HCT116 (cell line): ENCODE data around the gene COX6B2. TPM values are rescaled to one million over a fixed set of nuclear protein-coding genes. Genes with fewer than 3 reads are reported as not detected.

Experiments used
- ATAC-seq: fragments of 200-7000 bp; cut with Tn5 transposase; 2 replicates; pipeline ENCODE4 v1.9.1; 2020; ENCODE audit warnings: mild to moderate bottlenecking, moderate library complexity
- BruUV-seq: library from RNA; stranded (reverse); fragments of 400-500 nt; replicated peaks from 2 replicates; lab custom pipeline; 2021; lab: Mats Ljungman, UMichigan
- CTCF ChIA-PET: fragments of 300-600 bp; sonication (Branson Sonifier 250); formaldehyde crosslinking; loops from one replicate; lab custom pipeline; 2021; ENCODE audit warnings: antibody characterized with exemption; lab: Charles Lee
- POLR2A ChIA-PET: fragments of 300-600, 350-600 bp; sonication (Branson Sonifier 250); formaldehyde crosslinking; loops from one replicate; lab custom pipeline; 2021; ENCODE audit warnings: antibody characterized with exemption; lab: Charles Lee
- RAD21 ChIA-PET, 2 experiments: fragments of 300-600 bp; sonication (Branson Sonifier 250); formaldehyde crosslinking; loops; one replicate each; lab custom pipeline; 2023; ENCODE audit warnings: low total read pairs in 2 of 2; ENCODE audit not compliant: uncharacterized antibody in 2 of 2, unreplicated experiment in 2 of 2, low non-redundant PET in 1 of 2; lab: Charles Lee
- DNase-seq: peaks from one replicate; pipeline ENCODE4 v3.0.0-alpha.2; 2010; ENCODE audit warnings: low read depth, low spot score
- H2AFZ ChIP-seq: fragments of 200-600 bp; shearing (Covaris generic), sonication (generic); 2 replicates; pipeline ENCODE4 v1.6.1; 2017; ENCODE audit warnings: low read depth, mixed run types, mixed read lengths, antibody characterized with exemption, low read length; ENCODE audit not compliant: poor library complexity, severe bottlenecking
- H3K27ac ChIP-seq: 2 replicates; pipeline ENCODE4 v1.5.1; 2012; ENCODE audit warnings: low read depth, low read length
- H3K27me3 ChIP-seq: fragments of 200-600 bp; sonication (generic); 2 replicates; pipeline ENCODE4 v1.6.1; 2016; ENCODE audit warnings: mixed run types, low read length, mixed read lengths; ENCODE audit not compliant: insufficient read depth
- H3K36me3 ChIP-seq, 2 experiments: fragments of 200-500 bp in 1 of 2; fragments of 200-600 bp in 1 of 2; sonication (Bioruptor generic) in 1 of 2; sonication (generic) in 1 of 2; 2 replicates each; pipeline versions ENCODE4 v1.5.1 to v1.6.1; 2014 to 2016; ENCODE audit warnings: low read length in 2 of 2, inconsistent platforms in 1 of 2, mixed read lengths in 1 of 2, mixed run types in 1 of 2; ENCODE audit not compliant: insufficient read depth in 2 of 2, control insufficient read depth in 1 of 2
- H3K4me1 ChIP-seq, 2 experiments: fragments of 200-600 bp in 1 of 2; sonication (generic) in 1 of 2; 2 replicates each; pipeline versions ENCODE4 v1.5.1 to v1.6.1; 2012 to 2017; ENCODE audit warnings: low read length in 2 of 2, inconsistent platforms in 1 of 2, mild to moderate bottlenecking in 1 of 2, mixed read lengths in 1 of 2, mixed run types in 1 of 2, moderate library complexity in 1 of 2; ENCODE audit not compliant: insufficient read depth in 2 of 2, control insufficient read depth in 1 of 2
- H3K4me2 ChIP-seq: fragments of 200-600 bp; sonication (generic); 2 replicates; pipeline ENCODE4 v1.6.1; 2017; ENCODE audit warnings: mixed run types, low read length, mixed read lengths
- H3K4me3 ChIP-seq, 2 experiments: fragments of 200-600 bp in 1 of 2; sonication (generic) in 1 of 2; replicated peaks in 1 of 2; 2 replicates each; pipeline ENCODE4 v1.5.1; 2011 to 2016; ENCODE audit warnings: low read length in 2 of 2, control low read depth in 1 of 2, low read depth in 1 of 2, mild to moderate bottlenecking in 1 of 2, mixed read lengths in 1 of 2, mixed run types in 1 of 2
- H3K79me2 ChIP-seq: fragments of 200-600 bp; sonication (generic); 2 replicates; pipeline ENCODE4 v1.6.1; 2017; ENCODE audit warnings: mild to moderate bottlenecking, mixed run types, low read length, moderate library complexity, mixed read lengths; ENCODE audit not compliant: insufficient read depth
- H3K9ac ChIP-seq: fragments of 200-600 bp; sonication (generic); 2 replicates; pipeline ENCODE4 v1.6.1; 2016; ENCODE audit warnings: low read length, mixed read lengths
- H3K9me2 ChIP-seq: fragments of 200-600 bp; sonication (generic), shearing (Covaris generic); 2 replicates; pipeline ENCODE4 v1.6.1; 2017; ENCODE audit warnings: mixed run types, mild to moderate bottlenecking, moderate library complexity; ENCODE audit not compliant: insufficient read depth
- H3K9me3 ChIP-seq, 2 experiments: fragments of 200-500 bp in 1 of 2; fragments of 200-600 bp in 1 of 2; sonication (Bioruptor generic) in 1 of 2; sonication (generic) in 1 of 2; 2 replicates each; pipeline ENCODE4 v1.6.1; 2014 to 2017; ENCODE audit warnings: low read length in 2 of 2, mixed read lengths in 2 of 2, inconsistent platforms in 1 of 2, low read depth in 1 of 2, mild to moderate bottlenecking in 1 of 2, mixed run types in 1 of 2, moderate library complexity in 1 of 2; ENCODE audit not compliant: control insufficient read depth in 1 of 2, insufficient read depth in 1 of 2
- H4K20me1 ChIP-seq: fragments of 200-600 bp; sonication (generic), shearing (Covaris generic); 2 replicates; pipeline ENCODE4 v1.6.1; 2017; ENCODE audit warnings: mixed run types, mild to moderate bottlenecking, moderate library complexity; ENCODE audit not compliant: insufficient read depth
- ATF3 ChIP-seq: IDR thresholded peaks from 2 replicates; pipeline ENCODE4 v1.6.1; 2012
- CBX3 ChIP-seq: IDR thresholded peaks from 2 replicates; pipeline ENCODE4 v1.6.1; 2012; ENCODE audit warnings: low read depth
- CEBPB ChIP-seq: IDR thresholded peaks from 2 replicates; pipeline ENCODE4 v1.6.1; 2012; ENCODE audit warnings: low read depth
- EGR1 ChIP-seq: IDR thresholded peaks from 2 replicates; pipeline ENCODE4 v1.6.1; 2012; ENCODE audit warnings: low read depth
- ELF1 ChIP-seq: IDR thresholded peaks from 2 replicates; pipeline ENCODE4 v1.6.1; 2012; ENCODE audit warnings: low read depth, borderline replicate concordance
- EZH2 ChIP-seq: fragments of 200-600 bp; sonication (generic); IDR thresholded peaks from 2 replicates; pipeline ENCODE4 v1.6.1; 2017; ENCODE audit warnings: antibody characterized with exemption, mixed run types
- FOSL1 ChIP-seq: IDR thresholded peaks from 2 replicates; pipeline ENCODE4 v1.6.1; 2012; ENCODE audit warnings: low read depth
- JUND ChIP-seq: IDR thresholded peaks from 2 replicates; pipeline ENCODE4 v1.6.1; 2012
- MAX ChIP-seq: IDR thresholded peaks from 2 replicates; pipeline ENCODE4 v1.6.1; 2012
- POLR2A ChIP-seq: IDR thresholded peaks from 2 replicates; pipeline ENCODE4 v1.7.0; 2011; ENCODE audit warnings: borderline replicate concordance; ENCODE audit not compliant: insufficient read depth, insufficient read length; ENCODE audit errors: extremely low read depth
- POLR2AphosphoS5 ChIP-seq: IDR thresholded peaks from 2 replicates; pipeline ENCODE4 v1.6.1; 2011; ENCODE audit warnings: mild to moderate bottlenecking, low read depth, low read length, moderate library complexity
- RAD21 ChIP-seq: IDR thresholded peaks from 2 replicates; pipeline ENCODE4 v1.6.1; 2012; ENCODE audit warnings: low read depth, mild to moderate bottlenecking
- REST ChIP-seq: IDR thresholded peaks from 2 replicates; pipeline ENCODE4 v1.6.1; 2012; ENCODE audit warnings: low read depth
- SIN3A ChIP-seq: IDR thresholded peaks from 2 replicates; pipeline ENCODE4 v1.6.1; 2012; ENCODE audit warnings: low read depth
- SRF ChIP-seq: IDR thresholded peaks from 2 replicates; pipeline ENCODE4 v1.6.1; 2012; ENCODE audit warnings: low read depth
- TCF7L2 ChIP-seq: IDR thresholded peaks from 2 replicates; pipeline ENCODE4 v1.7.0; 2011; ENCODE audit warnings: borderline replicate concordance, inconsistent platforms; ENCODE audit not compliant: insufficient read depth, insufficient read length; ENCODE audit errors: extremely low read depth
- YY1 ChIP-seq: IDR thresholded peaks from 2 replicates; pipeline ENCODE4 v1.6.1; 2011; ENCODE audit warnings: low read length, low read depth, moderate library complexity, mild to moderate bottlenecking; ENCODE audit not compliant: insufficient replicate concordance; ENCODE audit errors: extremely low read depth
- ZBTB33 ChIP-seq: IDR thresholded peaks from 2 replicates; pipeline ENCODE4 v1.6.1; 2011; ENCODE audit warnings: mild to moderate bottlenecking, low read length, moderate library complexity; ENCODE audit not compliant: insufficient replicate concordance; ENCODE audit errors: extremely low read depth
- ZFX ChIP-seq: fragments of 450-650 bp; IDR thresholded peaks from 2 replicates; pipeline ENCODE4 v1.6.1; 2017
- ZNF274 ChIP-seq: fragments of 200-500 bp; sonication (Bioruptor generic); IDR thresholded peaks from 2 replicates; pipeline ENCODE4 v1.6.1; 2014; ENCODE audit warnings: mild to moderate bottlenecking, low read depth, low read length, inconsistent platforms
- intact Hi-C: fragments of 100-400 bp; cut with micrococcal nuclease; formaldehyde crosslinking; loops from 2 replicates; pipeline ENCODE4 v1.10.0; 2022
- total RNA-seq: library from RNA; stranded (reverse); gene quantifications from one replicate; pipeline ENCODE4 v1.2.1, GENCODE V29; 2021; ENCODE audit not compliant: unreplicated experiment

Gene COX6B2
- total RNA-seq, 1 experiment from 2014 or later = 2.4 TPM

GRCh38 chr19:55400281-55401087, 46.0 kb upstream of the COX6B2 start:
- no TSS peak for BruUV-seq
- TF ChIP-seq EZH2 (no peak), ATF3 (no peak), YY1 (no peak), JUND (no peak; the same call in none of the 2 replicates), RAD21 (no peak), POLR2A (no peak), EGR1 (no peak), CBX3 (no peak), TCF7L2 (no peak), SIN3A (no peak), CEBPB (no peak), FOSL1 (no peak), POLR2AphosphoS5 (no peak), ZBTB33 (no peak), ZFX (no peak), REST (no peak), SRF (no peak), ELF1 (no peak), MAX (no peak), ZNF274 (no peak)
- TF ChIP-seq, all 23 proteins: peak for 0
- Histone ChIP-seq H4K20me1 (peaks cover 17% of the 10 kb centered on the region; the same call in 1 of the 2 replicates), H3K79me2 (peaks cover 34% of the 10 kb centered on the region), H3K9ac (no peak overlapping the region), H3K27ac (peak overlapping the region; percentile 12; the same call in 1 of the 2 replicates), H2AFZ (no peak overlapping the region), H3K36me3 (peaks cover 34 to 40% of the 10 kb centered on the region in 2 experiments), H3K9me3 (no peaks in the 10 kb centered on the region), H3K27me3 (no peaks in the 10 kb centered on the region), H3K4me1 (peaks cover 0 to 2% of the 10 kb centered on the region in 2 experiments; a peak in 2 of 4 replicates), H3K9me2 (no peaks in the 10 kb centered on the region), H3K4me2 (no peak overlapping the region), H3K4me3 (no peak overlapping the region)
- CTCF ChIA-PET = interaction anchor here (1.3 kb wide), 1 partner anchor 104 kb away, joined by 4 read pairs; no protein-coding TSS in a partner anchor
- peak; percentile 35 for ATAC-seq
- RAD21 ChIA-PET = no interaction called here
- no peak for DNase-seq
- intact Hi-C loops = no loop called here
- POLR2A ChIA-PET = interaction anchor here (2.2 kb wide), 1 partner anchor 10 kb away, joined by 15 read pairs; no protein-coding TSS in a partner anchor
